Sciatic nerve (tissue), 2 donors: ENCODE results near the gene THUMPD1. TPM values are rescaled to one million over a fixed set of nuclear protein-coding genes. Genes with fewer than 3 reads are reported as not detected.
"Not testable (repeated sequence)": the region's sequence is repeated elsewhere in the genome, so short reads cannot be mapped to it uniquely, and the experiment has no call there.

Experiments used
- ATAC-seq: fragments of 200-7000 bp; cut with Tn5 transposase; one replicate; pipeline ENCODE4 v1.9.1; 2020; ENCODE audit warnings: mild to moderate bottlenecking, moderate library complexity
- DNase-seq: peaks from one replicate; pipeline ENCODE4 v3.0.0-alpha.2; 2020; ENCODE audit warnings: low spot score
- intact Hi-C: fragments of 100-400 bp; cut with DNase I; formaldehyde crosslinking; loops from one replicate; pipeline ENCODE4 v1.14.2; 2022
- total RNA-seq: library from RNA; stranded (reverse); fragmentation: NEBNext Ultra II Directional; extraction: Animal tissue kit (Norgen Biotek cat#: 25700); gene quantifications from one replicate; pipeline ENCODE4 v1.2.1, GENCODE V29; 2021
- donor health status: DM: no; HTN: no; CAD: no.
- donor health status: DM: no; HTN: no; CAD: no.

Gene THUMPD1
- total RNA-seq, 1 donor from 2014 or later: 32.1 TPM

DNA sequence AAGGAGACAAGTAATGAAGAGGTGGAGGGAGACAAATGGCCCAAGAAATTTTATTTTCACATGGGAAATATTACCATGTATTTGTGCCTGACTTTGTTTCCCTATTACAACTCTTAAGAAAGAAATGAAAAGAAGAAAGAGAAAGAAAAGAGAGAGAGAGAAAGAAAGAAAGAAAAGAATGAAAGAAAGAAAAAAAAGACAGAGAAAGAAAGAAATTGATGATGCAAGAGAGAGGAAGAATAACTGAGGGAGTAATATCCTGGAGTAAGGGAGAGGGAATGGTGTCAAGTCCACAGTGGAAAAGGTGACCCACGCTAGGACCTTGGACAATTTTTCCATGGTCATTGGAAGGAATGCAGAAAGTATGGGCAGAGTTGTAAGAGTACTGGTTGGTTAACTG lies 12.1 kb upstream of the THUMPD1 start:
- DNase-seq (no peak), ATAC-seq (no peak)
- intact Hi-C loops: no loop called here

DNA sequence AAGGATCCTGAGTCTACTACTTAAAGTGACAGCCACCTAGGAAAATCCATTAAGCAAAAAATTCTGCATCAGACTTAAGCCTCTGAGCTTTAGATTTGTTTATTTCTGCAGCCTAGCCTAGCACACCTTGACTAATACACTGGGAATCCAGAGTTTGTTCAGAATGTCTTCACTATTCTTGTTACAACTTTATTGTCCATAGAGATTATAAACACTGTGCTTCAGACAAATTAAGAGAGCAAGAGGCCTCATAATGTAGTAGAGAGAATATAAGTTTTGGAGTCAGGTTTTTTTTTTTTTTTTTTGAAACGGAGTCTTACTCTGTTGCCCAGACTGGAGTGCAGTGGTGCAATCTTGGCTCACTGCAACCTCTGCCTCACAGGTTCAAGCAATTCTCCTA lies 8.9 kb upstream of the THUMPD1 start:
- no peak for DNase-seq
- ATAC-seq: no peak
- intact Hi-C loops: no loop called here

GRCh38 chr16:20749474-20749873 lies 7.9 kb upstream of the THUMPD1 start:
- no peak for DNase-seq
- intact Hi-C loops: no loop called here
- ATAC-seq: no peak

- intact Hi-C loops: no loop called here
- DNase-seq: no peak
- ATAC-seq: no peak
Measured at GRCh38 chr16:20747030-20747816, 5.6 kb upstream of the THUMPD1 start.

DNA sequence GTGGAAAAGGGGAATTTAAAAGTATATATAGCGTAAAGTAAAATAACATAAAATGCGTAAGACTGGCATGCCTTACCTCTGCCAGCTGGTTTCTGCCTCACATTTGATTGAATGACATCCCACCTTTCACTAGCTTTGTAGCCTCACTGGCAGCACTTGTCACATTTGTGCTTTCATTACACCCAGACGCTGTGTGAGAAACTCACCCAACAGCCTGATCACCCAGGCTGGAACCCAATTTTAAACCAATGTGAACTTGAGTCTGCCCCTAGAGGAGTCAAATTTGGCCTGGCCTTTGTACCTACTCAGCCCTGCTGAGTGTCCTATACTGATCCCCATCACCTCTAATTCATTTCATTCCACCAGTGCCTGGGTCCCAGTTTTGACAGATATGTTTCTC lies 4.8 kb upstream of the THUMPD1 start:
- no peak for DNase-seq
- intact Hi-C loops: no loop called here
- no peak for ATAC-seq

DNA sequence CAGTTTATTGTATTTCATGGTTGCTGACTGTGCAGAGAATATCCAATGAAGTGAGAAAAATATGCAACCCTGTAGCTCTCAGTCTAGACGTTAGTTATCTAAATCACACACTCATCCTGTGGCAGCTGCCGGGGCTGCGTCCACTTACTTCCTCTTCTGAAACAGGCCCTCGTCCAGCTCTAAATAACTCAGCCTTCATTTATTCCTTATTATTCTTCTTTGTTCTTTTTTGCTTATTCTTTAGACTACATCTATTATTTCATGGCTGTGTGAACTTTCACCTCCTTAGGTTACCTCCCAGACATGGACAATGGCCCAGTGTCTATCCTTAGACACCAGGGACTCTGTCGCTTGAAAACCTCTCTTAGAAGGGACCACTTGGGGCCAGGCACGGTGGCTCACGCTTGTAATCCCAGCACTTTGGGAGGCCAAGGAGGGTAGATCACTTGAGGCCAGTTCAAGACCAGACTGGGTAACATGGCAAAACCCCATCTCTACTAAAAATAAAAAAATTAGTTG lies 3.4 kb upstream of the THUMPD1 start:
- intact Hi-C loops: no loop called here
- ATAC-seq (no peak), DNase-seq (no peak)

DNA sequence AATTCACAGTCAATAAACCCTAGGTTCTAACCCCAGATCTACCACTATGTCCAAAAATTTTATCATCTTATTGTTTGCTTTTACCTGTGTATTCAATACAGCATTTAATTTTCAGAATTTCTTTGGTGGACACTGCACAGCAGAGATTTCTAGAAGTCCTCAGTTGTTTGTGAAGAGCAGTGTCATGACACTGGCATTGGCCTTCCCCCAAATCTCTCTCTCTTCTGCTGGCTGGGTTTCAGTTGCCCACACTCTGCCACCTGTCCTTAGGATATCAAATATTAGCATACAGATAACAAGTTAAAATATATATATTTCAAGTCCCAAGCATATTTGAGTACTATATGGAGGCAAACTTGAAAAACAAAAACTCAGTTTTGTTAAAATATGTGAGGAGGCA lies 2.0 kb upstream of the THUMPD1 start:
- intact Hi-C loops: no loop called here
- ATAC-seq: no peak

DNA sequence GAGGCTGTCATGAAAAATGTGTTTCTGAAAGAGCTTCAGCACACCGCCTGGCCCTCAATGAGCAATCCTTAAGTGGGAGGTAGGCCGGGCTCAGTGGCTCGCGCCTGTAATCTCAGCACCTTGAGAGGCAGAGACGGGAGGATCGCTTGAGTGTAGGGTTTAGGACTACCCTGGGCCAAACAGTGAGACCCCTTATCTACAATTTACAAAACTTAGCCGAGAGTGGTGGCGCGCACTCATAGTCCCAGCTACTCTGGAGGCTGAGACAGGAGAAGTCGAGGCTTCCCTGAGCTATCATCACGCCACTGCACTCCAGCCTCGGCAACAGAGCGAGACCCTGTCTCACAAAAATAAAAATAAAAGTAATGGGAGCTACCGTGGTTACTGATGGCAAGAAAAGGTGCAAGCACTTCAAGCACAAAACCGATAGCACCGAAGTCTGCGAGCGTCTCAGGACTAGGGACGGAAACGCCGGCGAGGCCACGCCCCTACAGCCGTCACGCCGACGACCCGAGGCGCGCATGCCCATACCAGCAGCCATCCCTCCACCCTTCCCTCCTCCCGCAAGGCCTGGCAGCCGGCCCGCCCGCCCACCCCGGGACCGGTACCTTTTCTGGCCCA lies 607 bp downstream of the THUMPD1 start:
- DNase-seq (peak; percentile 92), ATAC-seq (peak; percentile 97)
- intact Hi-C loops: no loop called here

More for the DNA sequence above, 2.0 kb upstream of the THUMPD1 start:
- DNase-seq: no peak

DNA sequence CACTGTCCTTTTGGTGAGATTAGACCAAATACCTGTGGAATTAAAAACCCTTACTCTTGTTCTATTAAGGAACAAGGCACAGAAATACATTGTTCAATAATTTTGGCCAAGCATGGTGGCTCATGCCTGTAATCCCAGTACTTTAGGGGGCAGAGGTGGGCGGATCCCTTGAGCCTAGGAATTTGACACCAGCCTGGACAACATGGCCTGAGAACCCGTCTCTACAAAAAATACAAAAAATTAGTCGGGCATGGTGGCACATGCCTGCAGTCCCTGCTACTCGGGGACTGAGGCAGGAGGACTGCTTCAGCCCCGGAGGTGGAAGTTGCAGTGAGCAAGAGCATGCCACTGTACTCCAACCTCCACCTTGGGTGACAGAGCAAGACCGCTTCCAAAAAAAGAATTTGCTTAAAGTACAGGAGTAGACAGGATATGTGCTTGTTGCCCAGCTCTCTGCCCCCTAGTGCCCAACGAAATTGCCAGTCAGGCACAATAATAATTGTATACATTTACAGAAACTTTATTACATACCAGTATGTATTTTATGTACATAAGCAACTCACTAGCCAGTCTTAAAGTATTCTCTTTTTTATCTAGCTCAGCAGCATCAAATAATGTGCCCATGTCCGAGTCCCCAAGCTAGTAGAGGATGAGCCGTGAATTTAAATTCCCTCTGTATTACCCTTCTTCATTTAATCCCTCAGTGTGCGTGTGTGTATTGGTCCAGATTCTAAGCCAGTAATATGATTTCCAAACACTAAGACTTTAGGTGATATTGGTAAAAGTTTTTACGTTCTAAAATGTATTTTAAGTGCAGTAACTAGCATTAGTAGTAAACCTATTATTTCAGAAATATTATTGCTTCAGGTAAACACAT lies 1.4 kb downstream of the THUMPD1 start:
- DNase-seq: no peak
- no peak for ATAC-seq
- intact Hi-C loops: no loop called here

- intact Hi-C loops: no loop called here
- no peak for DNase-seq
- no peak for ATAC-seq
Measured at GRCh38 chr16:20735490-20735889, 6.1 kb downstream of the THUMPD1 start.

DNA sequence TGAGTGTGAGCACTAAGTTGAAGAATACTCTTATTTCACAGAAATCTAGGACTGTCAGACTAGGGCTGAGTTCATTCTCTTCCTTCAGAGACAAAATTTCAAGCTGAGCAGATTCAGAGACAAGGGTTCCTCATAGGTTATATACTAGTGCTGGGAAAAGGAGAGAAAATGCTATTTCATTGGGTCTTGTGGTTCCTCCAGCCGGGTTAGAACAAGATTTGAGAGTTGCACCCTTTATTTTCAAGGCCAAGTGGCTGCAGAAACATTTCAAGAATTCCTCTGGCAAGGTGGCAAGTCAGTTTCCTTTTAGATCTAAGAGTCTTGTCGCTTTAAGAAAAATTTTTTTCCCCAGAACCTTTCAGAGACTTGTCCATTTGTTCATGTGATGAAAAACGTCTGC lies 6.8 kb downstream of the THUMPD1 start:
- ATAC-seq: no peak
- DNase-seq: no peak
- intact Hi-C loops: no loop called here

GRCh38 chr16:20734056-20734455 lies 7.6 kb downstream of the THUMPD1 start:
- ATAC-seq (no peak), DNase-seq (no peak)
- intact Hi-C loops: no loop called here

GRCh38 chr16:20729141-20729540 lies 12.5 kb downstream of the THUMPD1 start:
- ATAC-seq (no peak), DNase-seq (no peak)
- intact Hi-C loops: no loop called here

DNA sequence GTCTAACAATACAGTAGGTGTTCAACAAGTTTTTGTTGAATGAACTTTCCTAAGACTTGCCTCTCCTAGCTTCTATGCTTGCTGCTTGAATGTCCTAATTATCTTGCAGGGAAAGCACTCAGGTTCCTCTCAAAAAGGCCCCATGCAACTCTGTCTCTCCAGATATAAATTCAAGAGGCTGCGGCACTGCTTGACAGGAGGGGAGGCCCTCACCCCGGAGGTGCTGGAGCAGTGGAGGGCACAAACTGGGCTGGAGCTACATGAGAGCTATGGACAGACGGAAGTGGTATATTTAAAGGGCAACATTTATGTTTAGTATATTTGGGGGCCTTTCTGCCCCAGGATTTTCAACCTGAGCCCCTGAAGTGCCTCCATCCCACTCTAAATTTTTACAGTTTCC lies 14.4 kb downstream of the THUMPD1 start:
- intact Hi-C loops: no loop called here
- DNase-seq (no peak), ATAC-seq (no peak)

DNA sequence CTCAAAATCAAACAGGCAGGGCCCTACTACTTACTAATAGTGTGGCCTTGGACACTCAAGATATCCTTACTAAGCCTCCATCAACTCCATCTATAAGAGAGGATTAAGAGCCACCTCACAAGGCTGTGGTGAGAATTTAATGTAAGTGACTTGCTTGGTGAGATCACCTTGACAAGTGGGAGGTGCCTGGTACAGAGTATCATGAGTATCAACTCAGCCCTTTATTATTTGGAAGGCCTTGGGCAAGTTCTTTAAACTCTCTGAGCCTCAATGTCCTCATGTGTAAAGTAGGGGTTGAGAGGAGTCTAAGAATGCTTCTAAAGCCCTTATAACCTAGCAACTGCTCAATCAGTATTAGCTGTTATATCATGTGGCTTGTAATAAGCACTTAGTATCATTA lies 15.0 kb downstream of the THUMPD1 start:
- no peak for ATAC-seq
- intact Hi-C loops: no loop called here

GRCh38 chr16:20720251-20720650 lies 21.4 kb downstream of the THUMPD1 start:
- intact Hi-C loops: no loop called here

More for the DNA sequence above, 15.0 kb downstream of the THUMPD1 start:
- no peak for DNase-seq

GRCh38 chr16:20717718-20718117 lies 23.9 kb downstream of the THUMPD1 start:
- intact Hi-C loops, DNase-seq, ATAC-seq: not testable (repeated sequence)

More at GRCh38 chr16:20720251-20720650, 21.4 kb downstream of the THUMPD1 start:
- DNase-seq (no peak), ATAC-seq (no peak)

DNA sequence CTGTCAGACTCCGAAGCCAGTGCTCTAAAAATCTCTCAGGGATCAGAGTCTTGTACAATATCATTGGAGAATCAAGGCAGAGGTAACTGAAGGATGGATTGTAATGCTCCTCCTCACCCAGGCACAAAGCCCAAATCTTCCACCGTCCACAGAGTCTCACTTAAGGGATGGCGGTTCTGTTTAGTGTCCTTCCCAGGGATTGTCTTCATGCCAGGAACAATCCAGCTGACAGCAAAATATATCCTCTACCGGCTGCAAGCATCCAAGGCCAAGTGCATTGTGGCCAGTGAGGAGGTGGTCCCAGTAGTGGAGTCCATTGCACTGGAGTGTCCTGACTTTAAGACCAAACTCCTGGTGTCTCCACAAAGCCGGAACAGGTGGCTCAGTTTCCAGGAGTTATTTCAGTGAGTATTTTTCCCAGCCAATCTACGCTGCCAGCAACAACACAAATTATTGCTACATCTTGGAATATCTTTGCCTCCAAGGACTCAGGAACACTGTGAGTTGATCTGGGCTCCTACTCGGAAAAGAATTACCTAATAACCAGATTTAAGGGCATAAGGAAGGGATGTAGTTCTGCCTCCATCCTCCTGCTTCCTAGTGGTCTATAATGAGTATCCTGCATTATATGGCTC lies 30.2 kb downstream of the THUMPD1 start:
- DNase-seq: no peak
- intact Hi-C loops: no loop called here
- ATAC-seq: peak; percentile 58

GRCh38 chr16:20708129-20708528 lies 33.5 kb downstream of the THUMPD1 start:
- ATAC-seq, intact Hi-C loops, DNase-seq: not testable (repeated sequence)
